K562 (cell line): ENCODE data around the gene CFAP92. TPM values are rescaled to one million over a fixed set of nuclear protein-coding genes. Genes with fewer than 3 reads are reported as not detected.

Source experiments
- ATAC-seq: fragments of 200-7000 bp; cut with Tn5 transposase; 3 replicates; pipeline ENCODE4 v1.9.1; 2020; ENCODE audit warnings: moderate library complexity
- BruUV-seq: library from RNA; stranded (reverse); fragments of 400-500 nt; replicated peaks from 2 replicates; lab custom pipeline; 2021; lab: Mats Ljungman, UMichigan
- CTCF ChIA-PET: fragments of 300-600 bp; formaldehyde crosslinking; extraction: SDS; loops from one replicate; lab custom pipeline; 2021; ENCODE audit warnings: low intra/inter-chr PET ratio; lab: Yijun Ruan, JAX
- POLR2A ChIA-PET: fragments of 300-600, 350-650 bp; sonication (Branson Sonifier 250); formaldehyde crosslinking; extraction: SDS; loops from one replicate; lab custom pipeline; 2021; ENCODE audit warnings: antibody characterized with exemption, inconsistent platforms; lab: Yijun Ruan, JAX
- DNase-seq, 4 experiments: peaks; one replicate each; pipeline versions ENCODE4 v3.0.0 to v3.0.0-alpha.2; 2011 to 2018; ENCODE audit warnings: low spot score in 3 of 4, mixed read lengths in 3 of 4; ENCODE audit errors: extremely low read depth in 1 of 4
- FAIRE-seq: peaks from 2 replicates; lab custom pipeline; 2011; peaks lifted over from hg19 to GRCh38; lab: Jason Lieb, UNC
- H2AFZ ChIP-seq: 2 replicates; pipeline ENCODE4 v1.6.0; 2011; ENCODE audit warnings: low read depth, low read length, control low read depth, inconsistent platforms
- H3K27ac ChIP-seq: fragments of 200-600 bp; 3 replicates; pipeline ENCODE4 v1.8.0; 2011; ENCODE audit warnings: low read depth, mild to moderate bottlenecking, control low read depth, inconsistent platforms, low read length, moderate library complexity, mixed read lengths; ENCODE audit errors: extremely low read depth
- H3K27me3 ChIP-seq, 2 experiments: fragments of 300-600 bp in 1 of 2; 2 replicates in 1 of 2; 3 replicates in 1 of 2; pipeline versions ENCODE4 v1.6.0 to v1.8.0; 2011; ENCODE audit warnings: inconsistent platforms in 2 of 2, low read length in 2 of 2, mild to moderate bottlenecking in 1 of 2, mixed read lengths in 1 of 2, moderate library complexity in 1 of 2; ENCODE audit not compliant: control insufficient read depth in 2 of 2, insufficient read depth in 2 of 2
- H3K36me3 ChIP-seq: fragments of 300-600 bp; 3 replicates; pipeline ENCODE4 v1.8.0; 2011; ENCODE audit warnings: mild to moderate bottlenecking, low read length, inconsistent platforms; ENCODE audit not compliant: control insufficient read depth, insufficient read depth
- H3K4me1 ChIP-seq, 2 experiments: fragments of 200-600 bp in 1 of 2; replicated peaks in 1 of 2; 2 replicates in 1 of 2; 3 replicates in 1 of 2; pipeline versions ENCODE4 v1.5.1 to v1.8.0; 2011; ENCODE audit warnings: inconsistent platforms in 2 of 2, low read length in 2 of 2, mild to moderate bottlenecking in 1 of 2, mixed read lengths in 1 of 2, moderate library complexity in 1 of 2; ENCODE audit not compliant: control insufficient read depth in 2 of 2, insufficient read depth in 2 of 2
- H3K4me2 ChIP-seq: 2 replicates; pipeline ENCODE4 v1.6.1; 2011; ENCODE audit warnings: low read length, control low read depth, inconsistent platforms, mixed read lengths; ENCODE audit not compliant: insufficient read depth
- H3K4me3 ChIP-seq: fragments of 200-600 bp; sonication (generic), shearing (Covaris generic); 2 replicates; pipeline ENCODE4 v1.5.1; 2016; ENCODE audit warnings: control low read depth, inconsistent platforms
- H3K79me2 ChIP-seq: fragments of 200-600 bp; 3 replicates; pipeline ENCODE4 v1.8.0; 2011; ENCODE audit warnings: low read length, inconsistent platforms; ENCODE audit not compliant: control insufficient read depth, insufficient read depth
- H3K9ac ChIP-seq, 2 experiments: 2 replicates each; pipeline versions ENCODE4 v1.6.0 to v1.6.1; 2011; ENCODE audit warnings: low read depth in 2 of 2, low read length in 2 of 2, control low read depth in 1 of 2, inconsistent platforms in 1 of 2, mild to moderate bottlenecking in 1 of 2, mixed read lengths in 1 of 2; ENCODE audit not compliant: insufficient read depth in 1 of 2
- H3K9me1 ChIP-seq: one replicate; pipeline ENCODE4 v1.6.0; 2011; ENCODE audit warnings: inconsistent platforms, mild to moderate bottlenecking, low read length, moderate library complexity; ENCODE audit not compliant: control insufficient read depth, insufficient read depth
- H3K9me3 ChIP-seq: replicated peaks from 2 replicates; pipeline ENCODE4 v1.5.1; 2011; ENCODE audit warnings: low read depth, low read length, inconsistent platforms; ENCODE audit not compliant: control insufficient read depth, insufficient read depth
- H4K20me1 ChIP-seq: replicated peaks from 2 replicates; pipeline ENCODE4 v1.6.1; 2011; ENCODE audit warnings: low read length, inconsistent platforms, mixed read lengths; ENCODE audit not compliant: control insufficient read depth, insufficient read depth
- RBM25 ChIP-seq: fragments of 200-400 bp; formaldehyde crosslinking; IDR thresholded peaks from 2 replicates; pipeline ENCODE4 v1.6.1; 2018; ENCODE audit warnings: low read length, low read depth, moderate library complexity; ENCODE audit not compliant: severe bottlenecking
- RFX1 ChIP-seq: fragments of 450-650 bp; IDR thresholded peaks from 2 replicates; pipeline ENCODE4 v1.6.1; 2016; ENCODE audit warnings: mild to moderate bottlenecking, moderate library complexity
- SPI1 ChIP-seq: IDR thresholded peaks from 2 replicates; pipeline ENCODE4 v1.6.1; 2011; ENCODE audit warnings: low read depth, low read length, control low read depth, borderline replicate concordance
- WGBS: fragments of 100-300 bp; shearing (Covaris generic); methylation state at CpG from one replicate; pipeline ENCODE4 v1.1.6; 2016; ENCODE audit warnings: low coverage, mixed read lengths; ENCODE audit not compliant: insufficient coverage; ENCODE audit errors: missing lambda C conversion rate; 5-methylcytosine and 5-hydroxymethylcytosine counted together
- in situ Hi-C: fragments of 300-500 bp; cut with MboI; formaldehyde crosslinking; loops from 4 replicates; pipeline ENCODE4 v1.15.0; 2018; ENCODE audit warnings: inconsistent platforms, mixed read lengths
- intact Hi-C: fragments of 100-400 bp; cut with micrococcal nuclease; formaldehyde crosslinking; loops from 2 replicates; pipeline ENCODE4 v1.14.2; 2022
- polyA plus RNA-seq, 8 experiments: library from polyadenylated mRNA; depleted of rRNA in 4 of 8; stranded (reverse) in 5 of 8; unstranded in 3 of 8; fragments of >200 nt; fragmentation: Nextera tagmentation in 2 of 8; fragmentation: Illumina TruSeq in 1 of 8; extraction: Ambion mirVana in 2 of 8; extraction: Trizol in 1 of 8; gene quantifications; 2 replicates each; pipeline versions ENCODE4 v1.2.1 to v1.2.3, GENCODE V29; 2011 to 2014; ENCODE audit warnings: inconsistent platforms in 1 of 8, missing spikeins in 1 of 8
- total RNA-seq, 7 experiments: library from RNA; depleted of rRNA in 6 of 7; stranded (reverse); fragments of >200 nt in 6 of 7; fragmentation: Illumina TruSeq in 2 of 7; extraction: Trizol in 2 of 7; gene quantifications; 2 replicates each; pipeline versions ENCODE4 v1.2.1 to v1.2.3, GENCODE V29; 2011 to 2021; ENCODE audit warnings: low replicate concordance in 1 of 7

Gene CFAP92
- total and polyA plus RNA-seq, 9 of the 15 experiments (the other 6 are each of a cell fraction or from before 2014, with no cell fraction given): 0.06 to 0.62 (median 0.36) TPM

GRCh38 chr3:129005526-129006303, 11.8 kb upstream of the CFAP92 start:
- FAIRE-seq (no peak), DNase-seq (no peak), ATAC-seq (peak; percentile 49; the same call in 1 of the 3 replicates)
- no peaks in the 10 kb centered on the region for H3K36me3 ChIP-seq
- no peak overlapping the region for H3K4me3 ChIP-seq
- H3K9me1 ChIP-seq: no peaks in the 10 kb centered on the region
- no TSS peak for BruUV-seq
- no peaks in the 10 kb centered on the region for H3K79me2 ChIP-seq
- H3K27ac ChIP-seq: no peak overlapping the region
- WGBS: 14% methylated on average over 4 of the region's 4 CpGs
- no peaks in the 10 kb centered on the region for H3K9me3 ChIP-seq
- intact Hi-C loops (no loop called here), in situ Hi-C loops (no loop called here)
- POLR2A ChIA-PET: interaction anchor here (0.6 kb wide), 1 partner anchor 20 kb away, joined by 3 read pairs; no protein-coding TSS in a partner anchor
- no peak overlapping the region for H2AFZ ChIP-seq
- H3K27me3 ChIP-seq: peaks cover 9 to 35% of the 10 kb centered on the region in 2 experiments; a peak in 4 of 5 replicates
- no peak overlapping the region for H3K9ac ChIP-seq
- H3K4me2 ChIP-seq: no peak overlapping the region
- H3K4me1 ChIP-seq: peaks cover 0 to 16% of the 10 kb centered on the region in 2 experiments; a peak in 2 of 5 replicates
- CTCF ChIA-PET: no interaction called here
- no peaks in the 10 kb centered on the region for H4K20me1 ChIP-seq
- TF ChIP-seq SPI1 (0 out of 2 replicates have a peak, but pooled peaks have one; percentile 8), RBM25 (peak; percentile 8), RFX1 (no peak)
